Stimulated activated naive CD8-positive, alpha-beta T cell treated with anti-CD3 and anti-CD28 coated beads, Interleukin-15, Interleukin-2, amounts not matched to agents 100 ng/mL and 50 ng/mL, for 24 hours (primary cell): ENCODE measurements around the gene TOMM40.

Source experiments
- H3K27ac Mint-ChIP-seq: one replicate; pipeline ENCODE4 v1.8.0; 2021; ENCODE audit warnings: mild to moderate bottlenecking, mixed read lengths
- H3K27me3 Mint-ChIP-seq: one replicate; pipeline ENCODE4 v1.8.0; 2021; ENCODE audit warnings: mixed read lengths
- H3K36me3 Mint-ChIP-seq: one replicate; pipeline ENCODE4 v1.8.0; 2021; ENCODE audit warnings: low read depth, mixed read lengths
- H3K4me1 Mint-ChIP-seq: one replicate; pipeline ENCODE4 v1.8.0; 2021; ENCODE audit warnings: low read depth, mixed read lengths
- H3K4me3 Mint-ChIP-seq: one replicate; pipeline ENCODE4 v1.8.0; 2021; ENCODE audit warnings: mild to moderate bottlenecking, mixed read lengths
- H3K9me3 Mint-ChIP-seq: one replicate; pipeline ENCODE4 v1.8.0; 2021; ENCODE audit warnings: mixed read lengths

The TOMM40 gene

DNA sequence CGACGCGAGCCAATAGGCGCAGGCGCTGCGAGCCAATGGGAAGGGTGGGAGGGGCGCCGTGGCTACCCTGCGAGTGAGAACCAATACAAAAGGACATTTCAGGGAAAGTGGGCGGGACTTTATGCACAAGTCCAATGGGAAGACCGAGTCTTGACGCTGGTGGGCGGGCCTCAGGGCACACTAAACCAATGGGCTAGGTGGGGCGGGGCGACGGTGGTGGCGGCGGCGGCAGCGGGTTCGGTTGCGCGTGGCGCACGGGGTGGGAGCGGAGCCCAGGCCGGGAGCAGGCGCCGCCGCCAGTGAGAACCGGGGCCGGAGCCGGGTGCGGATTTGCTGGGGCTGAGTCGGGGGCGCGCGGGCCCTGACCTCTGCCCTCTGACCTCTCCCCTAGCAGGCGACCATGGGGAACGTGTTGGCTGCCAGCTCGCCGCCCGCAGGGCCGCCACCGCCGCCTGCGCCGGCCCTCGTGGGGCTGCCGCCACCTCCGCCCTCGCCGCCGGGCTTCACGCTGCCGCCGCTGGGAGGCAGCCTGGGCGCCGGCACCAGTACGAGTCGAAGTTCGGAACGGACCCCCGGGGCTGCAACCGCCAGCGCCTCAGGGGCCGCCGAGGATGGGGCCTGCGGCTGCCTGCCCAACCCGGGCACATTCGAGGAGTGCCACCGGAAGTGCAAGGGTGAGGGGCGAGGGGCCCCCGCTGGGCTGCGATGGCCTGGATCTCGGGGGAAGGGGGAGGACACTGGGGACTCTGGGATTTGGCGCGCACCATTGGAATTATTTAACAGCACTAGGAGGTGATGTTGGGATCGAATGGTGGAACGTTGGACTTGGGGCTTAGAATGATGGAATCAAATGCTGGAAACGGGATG, at the start of gene TOMM40:
Gene TOMM40, plus strand, starts transcription at position 239 of the 867 bp plus-strand sequence. Its CDS starts 162 bp downstream, at position 401.
- Mint-ChIP-seq H3K4me3 (peak within 1 kb of the TSS; percentile 98), H3K27me3 (no peaks in the 10 kb centered on the region), H3K27ac (peak within 1 kb of the TSS; percentile 99), H3K9me3 (no peaks in the 10 kb centered on the region), H3K36me3 (peaks cover 46% of the 10 kb centered on the region), H3K4me1 (peaks cover 41% of the 10 kb centered on the region)

DNA sequence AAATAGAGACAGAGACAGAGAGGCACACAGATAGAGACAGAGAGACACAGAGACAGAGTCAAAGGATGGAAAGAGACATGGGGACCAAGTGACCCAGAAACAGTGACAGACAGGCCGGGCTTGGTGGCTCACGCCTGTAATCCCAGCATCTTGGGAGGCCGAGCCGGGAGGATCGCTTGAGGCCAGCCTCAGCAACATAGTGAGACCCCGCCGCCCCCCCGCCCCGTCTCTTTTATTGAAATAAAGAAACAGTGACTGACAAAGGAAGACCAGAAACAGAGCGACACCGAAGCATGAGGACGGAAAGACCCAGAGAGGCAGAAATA, 45.8 kb upstream of the TOMM40 start:
- peak overlapping the region; percentile 77 for H3K27ac Mint-ChIP-seq
- no peaks in the 10 kb centered on the region for H3K9me3 Mint-ChIP-seq
- peaks cover 30% of the 10 kb centered on the region for H3K4me1 Mint-ChIP-seq
- H3K27me3 Mint-ChIP-seq = peaks cover 30% of the 10 kb centered on the region
- peak overlapping the region; percentile 89 for H3K4me3 Mint-ChIP-seq
- no peaks in the 10 kb centered on the region for H3K36me3 Mint-ChIP-seq

GRCh38 chr19:44845612-44846454, 45.2 kb upstream of the TOMM40 start, which contains the start of gene NECTIN2:
NECTIN2 (plus strand) TSS chr19:44846297; CDS start chr19:44846526, 229 bp downstream.
- peak within 1 kb of the TSS; percentile 89 for H3K4me3 Mint-ChIP-seq
- peak within 1 kb of the TSS; percentile 77 for H3K27ac Mint-ChIP-seq
- H3K27me3 Mint-ChIP-seq = peaks cover 30% of the 10 kb centered on the region
- H3K4me1 Mint-ChIP-seq = peaks cover 30% of the 10 kb centered on the region
- H3K36me3 Mint-ChIP-seq = no peaks in the 10 kb centered on the region
- H3K9me3 Mint-ChIP-seq = no peaks in the 10 kb centered on the region

- no peaks in the 10 kb centered on the region for H3K36me3 Mint-ChIP-seq
- peaks cover 30% of the 10 kb centered on the region for H3K27me3 Mint-ChIP-seq
- peaks cover 26% of the 10 kb centered on the region for H3K4me1 Mint-ChIP-seq
- peak overlapping the region; percentile 89 for H3K4me3 Mint-ChIP-seq
- no peaks in the 10 kb centered on the region for H3K9me3 Mint-ChIP-seq
- no peak overlapping the region for H3K27ac Mint-ChIP-seq
These were observed 44.5 kb upstream of the TOMM40 start for GRCh38 chr19:44846455-44847143.

GRCh38 chr19:44847144-44848035, 43.7 kb upstream of the TOMM40 start:
- H3K27ac Mint-ChIP-seq = peak overlapping the region; percentile 49
- H3K36me3 Mint-ChIP-seq = no peaks in the 10 kb centered on the region
- peak overlapping the region; percentile 78 for H3K4me3 Mint-ChIP-seq
- H3K4me1 Mint-ChIP-seq = peaks cover 23% of the 10 kb centered on the region
- H3K27me3 Mint-ChIP-seq = peaks cover 30% of the 10 kb centered on the region
- H3K9me3 Mint-ChIP-seq = no peaks in the 10 kb centered on the region

GRCh38 chr19:44848036-44848811, 42.8 kb upstream of the TOMM40 start:
- no peaks in the 10 kb centered on the region for H3K9me3 Mint-ChIP-seq
- no peak overlapping the region for H3K27ac Mint-ChIP-seq
- peaks cover 30% of the 10 kb centered on the region for H3K27me3 Mint-ChIP-seq
- H3K4me1 Mint-ChIP-seq = peaks cover 23% of the 10 kb centered on the region
- H3K36me3 Mint-ChIP-seq = no peaks in the 10 kb centered on the region
- H3K4me3 Mint-ChIP-seq = no peak overlapping the region

- peaks cover 33% of the 10 kb centered on the region for H3K27me3 Mint-ChIP-seq
- no peaks in the 10 kb centered on the region for H3K36me3 Mint-ChIP-seq
- H3K4me3 Mint-ChIP-seq = no peak overlapping the region
- H3K9me3 Mint-ChIP-seq = no peaks in the 10 kb centered on the region
- H3K27ac Mint-ChIP-seq = no peak overlapping the region
- peaks cover 23% of the 10 kb centered on the region for H3K4me1 Mint-ChIP-seq
These were observed 42.1 kb upstream of the TOMM40 start for GRCh38 chr19:44848812-44849447.

DNA sequence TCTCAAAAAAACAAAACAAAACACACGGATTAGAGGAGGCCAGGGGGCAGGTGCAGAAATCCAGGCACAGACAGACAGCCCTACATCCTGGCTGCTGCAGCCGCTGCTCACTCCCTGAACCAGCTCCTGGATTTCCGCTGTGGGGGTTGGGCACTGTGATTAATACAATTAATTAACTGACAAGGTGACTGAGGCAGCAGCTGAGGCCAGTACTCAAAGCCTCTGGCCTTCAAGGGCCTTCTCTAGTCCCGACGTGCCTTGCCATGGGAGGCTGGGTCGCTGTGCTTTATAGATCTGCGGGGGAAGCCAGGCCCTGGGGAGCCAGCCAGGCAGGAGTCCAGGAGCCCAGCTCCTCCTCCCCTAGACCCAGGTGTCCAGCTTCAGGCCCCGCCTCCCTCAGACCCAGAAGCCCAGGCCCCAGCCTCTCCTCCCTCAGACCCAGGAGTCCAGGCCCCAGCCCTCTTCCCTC, 40.4 kb upstream of the TOMM40 start:
- no peaks in the 10 kb centered on the region for H3K9me3 Mint-ChIP-seq
- H3K27ac Mint-ChIP-seq = no peak overlapping the region
- no peaks in the 10 kb centered on the region for H3K36me3 Mint-ChIP-seq
- peaks cover 24% of the 10 kb centered on the region for H3K27me3 Mint-ChIP-seq
- peaks cover 14% of the 10 kb centered on the region for H3K4me1 Mint-ChIP-seq
- H3K4me3 Mint-ChIP-seq = no peak overlapping the region

DNA sequence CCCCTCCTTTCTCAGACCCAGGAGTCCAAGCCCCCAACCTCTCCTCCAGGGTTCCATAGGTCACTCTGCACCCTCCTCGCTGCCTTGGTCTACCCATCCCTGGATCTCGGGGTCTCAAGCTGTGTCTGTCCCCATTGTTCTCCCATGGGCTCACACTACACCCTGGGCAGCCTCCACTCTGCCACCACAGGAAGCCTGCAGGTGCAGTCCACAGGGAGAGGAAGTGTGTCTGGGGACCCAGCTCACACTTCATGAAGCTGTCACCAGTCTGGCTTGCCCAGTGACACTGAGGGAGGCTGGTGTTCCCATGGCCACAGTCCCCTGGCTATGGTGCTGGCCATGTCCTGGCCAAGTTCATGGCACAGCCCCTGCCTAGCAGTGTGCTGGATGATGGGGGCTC, 39.6 kb upstream of the TOMM40 start:
- Mint-ChIP-seq H3K27ac (no peak overlapping the region), H3K36me3 (no peaks in the 10 kb centered on the region)

DNA sequence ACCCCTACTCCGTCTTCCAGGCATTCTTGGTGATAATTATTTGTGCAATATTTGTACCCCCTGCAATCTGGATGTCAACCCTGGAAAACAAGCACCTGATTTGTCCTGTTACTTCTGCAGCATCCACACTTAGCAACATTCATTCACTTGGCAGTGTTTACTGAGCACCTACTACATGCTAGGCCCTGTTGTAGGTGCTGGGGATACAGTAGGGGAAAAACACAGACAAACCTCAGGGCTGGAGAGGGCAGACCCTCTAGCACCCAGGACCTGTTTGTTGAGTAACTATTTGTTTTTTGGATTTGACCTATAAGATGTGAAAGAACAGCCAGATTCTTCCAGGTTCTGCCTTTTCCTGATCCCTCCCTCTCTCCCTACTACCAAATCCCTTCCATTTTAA, 35.4 kb upstream of the TOMM40 start:
- Mint-ChIP-seq H3K27ac (no peak overlapping the region), H3K4me3 (no peak overlapping the region), H3K9me3 (no peaks in the 10 kb centered on the region), H3K36me3 (no peaks in the 10 kb centered on the region), H3K4me1 (no peaks in the 10 kb centered on the region), H3K27me3 (peaks cover 7% of the 10 kb centered on the region)

More for the DNA sequence above, 39.6 kb upstream of the TOMM40 start:
- H3K9me3 Mint-ChIP-seq = no peaks in the 10 kb centered on the region
- H3K27me3 Mint-ChIP-seq = peaks cover 27% of the 10 kb centered on the region
- H3K4me1 Mint-ChIP-seq = peaks cover 9% of the 10 kb centered on the region
- no peak overlapping the region for H3K4me3 Mint-ChIP-seq

- peaks cover 7% of the 10 kb centered on the region for H3K27me3 Mint-ChIP-seq
- H3K9me3 Mint-ChIP-seq = no peaks in the 10 kb centered on the region
- H3K4me1 Mint-ChIP-seq = no peaks in the 10 kb centered on the region
- no peaks in the 10 kb centered on the region for H3K36me3 Mint-ChIP-seq
- H3K4me3 Mint-ChIP-seq = no peak overlapping the region
- H3K27ac Mint-ChIP-seq = no peak overlapping the region
These were observed 34.5 kb upstream of the TOMM40 start for GRCh38 chr19:44856421-44857083.

GRCh38 chr19:44857837-44858236, 33.2 kb upstream of the TOMM40 start:
- H3K27me3 Mint-ChIP-seq = peaks cover 7% of the 10 kb centered on the region
- H3K27ac Mint-ChIP-seq = no peak overlapping the region
- no peaks in the 10 kb centered on the region for H3K9me3 Mint-ChIP-seq
- H3K4me1 Mint-ChIP-seq = no peaks in the 10 kb centered on the region
- H3K36me3 Mint-ChIP-seq = no peaks in the 10 kb centered on the region
- no peak overlapping the region for H3K4me3 Mint-ChIP-seq
